Endothelial cell (in vitro differentiated cells): ENCODE measurements around the gene FBXO34. TPM values are rescaled to one million over a fixed set of nuclear protein-coding genes. Genes with fewer than 3 reads are reported as not detected.

ENCODE experiments used
- DNase-seq: peaks from one replicate; pipeline ENCODE4 v3.0.0; 2021; ENCODE audit warnings: low spot score
- H3K27ac Mint-ChIP-seq: one replicate; pipeline ENCODE4 v1.8.0; 2021; ENCODE audit warnings: mixed read lengths, inconsistent platforms; ENCODE audit not compliant: unreplicated experiment
- H3K27me3 Mint-ChIP-seq: one replicate; pipeline ENCODE4 v1.8.0; 2021; ENCODE audit warnings: mild to moderate bottlenecking, moderate library complexity, mixed read lengths, inconsistent platforms; ENCODE audit not compliant: unreplicated experiment
- H3K36me3 Mint-ChIP-seq: one replicate; pipeline ENCODE4 v1.8.0; 2021; ENCODE audit warnings: mild to moderate bottlenecking, low read depth, mixed read lengths, inconsistent platforms; ENCODE audit not compliant: unreplicated experiment
- H3K4me1 Mint-ChIP-seq: one replicate; pipeline ENCODE4 v1.8.0; 2021; ENCODE audit warnings: mild to moderate bottlenecking, mixed read lengths, inconsistent platforms; ENCODE audit not compliant: unreplicated experiment
- H3K4me3 Mint-ChIP-seq: one replicate; pipeline ENCODE4 v1.8.0; 2021; ENCODE audit warnings: mild to moderate bottlenecking, mixed read lengths, inconsistent platforms; ENCODE audit not compliant: unreplicated experiment
- H3K9me3 Mint-ChIP-seq: one replicate; pipeline ENCODE4 v1.8.0; 2021; ENCODE audit warnings: mixed read lengths, inconsistent platforms; ENCODE audit not compliant: unreplicated experiment
- CTCF ChIP-seq: fragments of 200-600 bp; sonication (generic); IDR thresholded peaks from one replicate; pipeline ENCODE4 v1.5.0; 2021; ENCODE audit warnings: antibody characterized with exemption; ENCODE audit not compliant: unreplicated experiment
- total RNA-seq: library from RNA; stranded (reverse); fragmentation: NEBNext Ultra II Directional; extraction: Animal tissue kit (Norgen Biotek cat#: 25700); gene quantifications from one replicate; pipeline ENCODE4 v1.2.1, GENCODE V29; 2021; ENCODE audit not compliant: unreplicated experiment

Gene FBXO34
- total RNA-seq, 1 donor from 2014 or later = 14.2 TPM

- DNase-seq = no peak
- H3K36me3 Mint-ChIP-seq = peaks cover 30% of the 10 kb centered on the region
- H3K27ac Mint-ChIP-seq = no peak overlapping the region
- no peak for TF ChIP-seq CTCF
- no peaks in the 10 kb centered on the region for H3K4me1 Mint-ChIP-seq
- H3K4me3 Mint-ChIP-seq = no peak overlapping the region
- peaks cover 5% of the 10 kb centered on the region for H3K9me3 Mint-ChIP-seq
- no peaks in the 10 kb centered on the region for H3K27me3 Mint-ChIP-seq
Measured at GRCh38 chr14:55314449-55314848, 43.2 kb downstream of the FBXO34 start.

GRCh38 chr14:55316564-55316963 lies 45.3 kb downstream of the FBXO34 start:
- Mint-ChIP-seq H3K27ac (no peak overlapping the region), H3K4me1 (no peaks in the 10 kb centered on the region)

GRCh38 chr14:55317542-55318306 lies 46.5 kb downstream of the FBXO34 start:
- peaks cover 14% of the 10 kb centered on the region for H3K36me3 Mint-ChIP-seq

More at GRCh38 chr14:55316564-55316963, 45.3 kb downstream of the FBXO34 start:
- Mint-ChIP-seq H3K4me3 (no peak overlapping the region), H3K9me3 (peaks cover 5% of the 10 kb centered on the region), H3K27me3 (no peaks in the 10 kb centered on the region), H3K36me3 (peaks cover 19% of the 10 kb centered on the region)
- no peak for TF ChIP-seq CTCF
- no peak for DNase-seq

GRCh38 chr14:55318694-55319093 lies 47.5 kb downstream of the FBXO34 start:
- Mint-ChIP-seq H3K9me3 (no peaks in the 10 kb centered on the region), H3K27ac (no peak overlapping the region), H3K4me1 (no peaks in the 10 kb centered on the region), H3K4me3 (no peak overlapping the region), H3K27me3 (no peaks in the 10 kb centered on the region), H3K36me3 (peaks cover 5% of the 10 kb centered on the region)
- no peak for DNase-seq
- TF ChIP-seq CTCF = no peak

More at GRCh38 chr14:55317542-55318306, 46.5 kb downstream of the FBXO34 start:
- DNase-seq = no peak
- TF ChIP-seq CTCF = no peak
- Mint-ChIP-seq H3K4me1 (no peaks in the 10 kb centered on the region), H3K27ac (no peak overlapping the region), H3K27me3 (no peaks in the 10 kb centered on the region), H3K4me3 (no peak overlapping the region), H3K9me3 (peaks cover 5% of the 10 kb centered on the region)

- Mint-ChIP-seq H3K27me3 (no peaks in the 10 kb centered on the region), H3K9me3 (no peaks in the 10 kb centered on the region), H3K27ac (no peak overlapping the region), H3K36me3 (no peaks in the 10 kb centered on the region), H3K4me3 (no peak overlapping the region), H3K4me1 (no peaks in the 10 kb centered on the region)
- DNase-seq = no peak
- no peak for TF ChIP-seq CTCF
Measured at GRCh38 chr14:55323910-55324309, 52.7 kb downstream of the FBXO34 start.
